Stomach smooth muscle (tissue), 2 donors: ENCODE measurements around the gene SCLY.
"Not testable (repeated sequence)": the region's sequence is repeated elsewhere in the genome, so short reads cannot be mapped to it uniquely, and the experiment has no call there.

Experiments used
- H3K27ac ChIP-seq: one replicate; pipeline ENCODE4 v1.7.0; 2013; ENCODE audit warnings: mild to moderate bottlenecking, low read length, inconsistent platforms
- H3K27me3 ChIP-seq, 2 donors: one replicate each; pipeline ENCODE4 v1.7.0; 2013; ENCODE audit warnings: low read length in 2 of 2; ENCODE audit not compliant: insufficient read depth in 2 of 2, control insufficient read depth in 1 of 2
- H3K36me3 ChIP-seq, 2 donors: one replicate each; pipeline ENCODE4 v1.7.0; 2013; ENCODE audit warnings: low read length in 2 of 2; ENCODE audit not compliant: control insufficient read depth in 2 of 2, insufficient read depth in 2 of 2
- H3K4me1 ChIP-seq: one replicate; pipeline ENCODE4 v1.7.0; 2013; ENCODE audit warnings: low read length; ENCODE audit not compliant: control insufficient read depth, insufficient read depth
- H3K4me3 ChIP-seq, 2 donors: one replicate each; pipeline ENCODE4 v1.7.0; 2013; ENCODE audit warnings: low read length in 2 of 2
- H3K9ac ChIP-seq, 2 donors: one replicate each; pipeline ENCODE4 v1.7.0; 2013; ENCODE audit warnings: low read length in 2 of 2, mild to moderate bottlenecking in 1 of 2
- H3K9me3 ChIP-seq, 2 donors: one replicate each; pipeline ENCODE4 v1.7.0; 2013; ENCODE audit warnings: low read length in 2 of 2; ENCODE audit not compliant: control insufficient read depth in 2 of 2
- donor health status: healthy.
- donor health status: Pancreatic carcinoma.

SCLY gene

DNA sequence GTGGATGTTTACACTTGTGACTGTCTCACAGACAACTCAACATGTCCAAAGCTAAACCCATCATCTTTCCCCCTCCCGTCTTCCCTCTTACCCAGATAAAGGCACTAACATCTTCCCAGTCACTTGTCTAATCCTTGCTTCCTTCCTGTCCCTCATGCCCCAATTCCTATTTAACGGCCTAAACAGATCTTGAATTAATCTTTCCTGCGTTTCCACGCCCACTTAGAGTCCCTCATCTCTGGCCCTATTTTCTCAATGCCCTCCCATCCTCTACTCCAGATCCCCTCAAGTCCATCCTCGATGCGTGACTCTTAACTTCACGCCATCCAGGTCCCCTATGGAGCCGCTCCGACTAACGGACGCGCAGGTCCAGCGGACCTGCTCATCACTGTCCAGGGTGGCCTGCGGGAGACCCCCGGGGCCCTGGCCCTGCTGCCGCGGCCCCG is 682 bp upstream of the SCLY start:
- H3K27me3 ChIP-seq = no peaks in the 10 kb centered on the region
- peak overlapping the region; percentile 94 to 96 for H3K9ac ChIP-seq
- peak overlapping the region; percentile 91 to 92 for H3K4me3 ChIP-seq
- peak overlapping the region; percentile 87 for H3K27ac ChIP-seq
- no peaks in the 10 kb centered on the region for H3K36me3 ChIP-seq
- peaks cover 16% of the 10 kb centered on the region for H3K4me1 ChIP-seq
- H3K9me3 ChIP-seq = no peaks in the 10 kb centered on the region

DNA sequence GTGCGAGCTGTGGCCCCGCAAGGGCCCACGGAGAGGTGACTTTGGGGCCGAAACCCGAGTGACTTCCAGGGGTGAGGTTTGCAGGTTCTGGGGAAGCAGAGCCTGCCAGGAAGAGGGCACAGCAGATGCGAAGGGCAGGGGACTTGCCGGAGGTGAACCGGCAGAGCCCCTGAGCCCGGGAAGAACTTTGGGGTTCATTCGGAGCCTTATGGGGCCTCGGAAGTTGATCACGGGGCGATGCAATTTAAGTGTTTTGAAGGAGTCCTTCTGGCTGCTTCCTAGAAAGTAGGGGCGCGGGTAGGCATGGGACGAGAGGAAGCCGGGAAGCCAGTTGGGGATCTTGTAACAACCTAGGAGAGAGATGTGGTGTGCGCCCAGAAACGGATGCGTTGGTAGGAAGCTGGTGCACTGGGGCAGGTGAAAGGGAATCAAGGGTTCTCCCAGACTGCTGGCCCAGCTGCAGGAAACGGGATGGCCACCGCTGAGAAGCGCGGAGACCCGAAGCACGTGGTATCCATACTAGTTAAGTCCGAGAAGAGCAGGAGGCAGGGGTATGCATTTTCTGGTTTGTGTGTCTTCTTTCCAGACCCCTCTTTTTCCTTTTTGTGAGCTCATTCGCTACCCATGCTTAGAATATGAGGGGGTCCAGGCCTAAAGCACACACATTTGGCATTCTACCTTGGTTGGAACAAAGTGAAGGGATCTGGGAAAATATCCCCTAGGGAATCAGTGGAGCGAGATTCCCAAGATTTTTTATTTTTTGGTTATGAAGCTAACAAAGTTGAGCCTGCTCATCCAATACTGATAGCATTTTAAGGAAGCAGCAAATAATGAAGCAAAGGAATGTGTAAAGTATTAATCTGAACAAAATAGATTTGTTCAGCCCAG is 758 bp downstream of the SCLY start:
- H3K4me3 ChIP-seq = peak overlapping the region; percentile 85 to 90
- H3K27ac ChIP-seq = peak overlapping the region; percentile 53
- H3K27me3 ChIP-seq = no peaks in the 10 kb centered on the region
- no peaks in the 10 kb centered on the region for H3K9me3 ChIP-seq
- peak overlapping the region; percentile 78 to 92 for H3K9ac ChIP-seq
- H3K4me1 ChIP-seq = peaks cover 16% of the 10 kb centered on the region
- peaks cover 3 to 4% of the 10 kb centered on the region in 2 donors for H3K36me3 ChIP-seq

DNA sequence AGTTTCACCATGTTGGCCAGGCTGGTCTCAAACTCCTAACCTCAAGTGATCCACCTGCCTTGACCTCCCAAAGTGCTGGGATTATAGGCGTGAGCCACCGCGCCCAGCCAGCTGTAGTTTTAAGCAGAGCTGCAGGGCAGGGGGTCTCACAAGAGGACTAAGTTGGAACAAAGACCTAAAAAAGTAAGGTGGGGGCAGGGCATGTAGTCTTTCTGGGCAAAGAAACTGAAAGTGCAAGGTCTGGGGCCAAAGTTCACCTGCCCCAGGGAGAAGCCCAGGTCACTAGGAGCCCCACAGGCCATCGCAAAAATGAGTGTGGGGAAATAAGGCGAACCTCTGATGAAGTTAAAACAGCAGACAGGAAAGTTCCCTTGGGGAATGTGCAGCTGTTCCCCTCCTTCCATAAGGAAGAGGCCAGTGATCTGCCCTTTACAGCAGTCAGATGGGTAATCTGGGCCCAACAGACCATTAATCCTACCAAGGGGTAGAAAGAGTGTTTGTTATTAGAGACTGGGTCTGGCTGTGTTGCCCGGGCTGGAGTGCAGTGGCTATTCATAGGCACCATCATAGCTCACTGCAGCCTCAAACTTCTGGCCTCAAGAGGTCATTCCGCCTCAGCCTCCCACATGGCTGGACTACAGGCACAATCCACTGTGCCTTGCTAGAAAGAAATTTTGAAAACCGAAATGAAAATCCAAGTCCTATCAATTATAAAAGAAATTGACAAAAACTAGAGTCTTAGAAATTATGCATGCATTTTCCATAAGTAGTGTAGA is 2.8 kb downstream of the SCLY start:
- peaks cover 10% of the 10 kb centered on the region in 2 donors for H3K36me3 ChIP-seq
- H3K27ac ChIP-seq = no peak overlapping the region
- no peaks in the 10 kb centered on the region for H3K9me3 ChIP-seq
- no peaks in the 10 kb centered on the region for H3K27me3 ChIP-seq
- no peak overlapping the region for H3K4me3 ChIP-seq
- peaks cover 16% of the 10 kb centered on the region for H3K4me1 ChIP-seq
- no peak overlapping the region for H3K9ac ChIP-seq

DNA sequence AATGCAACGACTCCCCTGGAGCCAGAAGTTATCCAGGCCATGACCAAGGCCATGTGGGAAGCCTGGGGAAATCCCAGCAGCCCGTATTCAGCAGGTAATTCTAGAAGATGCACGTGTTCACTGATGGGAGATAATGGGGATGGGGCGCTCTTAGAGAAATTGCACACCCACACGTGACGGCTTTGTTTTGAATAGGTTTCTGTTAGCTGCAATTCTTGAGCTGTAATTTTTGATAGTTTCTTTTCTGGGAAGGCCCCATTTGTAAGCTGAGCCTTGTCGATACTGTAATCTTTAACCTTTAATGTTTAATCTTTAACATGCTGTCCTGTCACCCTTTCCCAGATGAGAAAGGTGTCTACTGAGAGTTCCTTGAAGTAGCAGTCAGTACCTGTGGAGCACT is 3.6 kb downstream of the SCLY start:
- H3K9ac ChIP-seq = no peak overlapping the region
- no peaks in the 10 kb centered on the region for H3K9me3 ChIP-seq
- no peak overlapping the region for H3K27ac ChIP-seq
- peaks cover 16% of the 10 kb centered on the region for H3K4me1 ChIP-seq
- H3K36me3 ChIP-seq = peaks cover 13% of the 10 kb centered on the region in 2 donors
- H3K4me3 ChIP-seq = no peak overlapping the region
- H3K27me3 ChIP-seq = no peaks in the 10 kb centered on the region

DNA sequence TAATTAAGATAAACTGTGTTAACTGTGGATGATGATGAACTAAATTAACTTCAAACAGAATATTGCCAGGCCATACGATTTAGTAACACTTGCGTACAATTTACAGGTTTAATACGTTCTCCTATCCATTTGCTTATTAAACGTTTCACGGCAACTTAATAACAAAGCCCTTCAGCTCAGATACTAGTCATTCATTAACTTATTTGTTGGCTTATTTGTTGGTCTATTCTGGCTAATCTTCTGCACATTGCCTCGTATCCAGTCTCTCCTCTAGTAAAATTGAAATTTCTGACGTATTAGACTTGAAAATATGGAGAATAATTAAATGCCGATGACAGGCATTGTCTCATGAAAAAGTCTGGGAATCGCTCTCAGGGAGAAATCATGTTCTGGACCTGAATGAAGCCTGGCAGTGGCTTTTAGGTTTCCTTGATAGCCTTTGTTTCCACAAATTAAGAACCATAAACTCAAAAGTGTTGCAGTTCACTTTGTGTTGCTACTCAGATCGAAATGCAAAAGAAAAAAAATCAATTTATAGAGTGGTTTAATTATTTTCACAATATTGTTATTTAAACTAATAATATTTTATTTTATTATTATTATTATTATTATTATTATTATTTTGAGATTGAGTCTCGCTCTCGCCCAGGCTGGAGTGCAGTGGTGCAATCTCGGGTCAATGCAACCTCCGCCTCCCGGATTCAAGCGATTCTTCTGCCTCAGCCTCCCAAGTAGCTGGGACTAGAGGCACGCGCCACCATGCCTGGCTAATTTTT is 4.5 kb downstream of the SCLY start:
- no peak overlapping the region for H3K4me3 ChIP-seq
- H3K27ac ChIP-seq = no peak overlapping the region
- no peaks in the 10 kb centered on the region for H3K27me3 ChIP-seq
- H3K9me3 ChIP-seq = no peaks in the 10 kb centered on the region
- H3K4me1 ChIP-seq = peaks cover 8% of the 10 kb centered on the region
- H3K9ac ChIP-seq = no peak overlapping the region
- peaks cover 18% of the 10 kb centered on the region in 2 donors for H3K36me3 ChIP-seq

DNA sequence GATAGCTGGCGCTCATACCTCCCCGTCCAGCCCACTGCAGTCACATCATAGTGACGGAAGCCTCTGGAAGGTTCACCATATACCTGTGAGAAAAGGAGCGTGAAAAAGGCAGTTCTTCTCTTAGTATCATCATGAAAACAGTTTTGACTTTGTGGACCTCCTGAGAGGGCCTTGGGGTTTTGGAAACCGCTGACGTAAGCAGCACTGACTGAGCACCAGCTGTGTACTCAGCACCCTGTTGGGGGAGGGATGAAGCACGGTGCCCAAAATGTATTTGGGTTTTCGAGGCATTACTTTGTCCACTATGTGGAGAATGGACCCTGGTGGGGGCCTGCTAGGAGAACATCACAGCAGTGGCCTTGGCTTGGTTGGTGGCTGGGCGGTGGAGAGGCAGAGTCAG is 5.4 kb downstream of the SCLY start:
- H3K9ac ChIP-seq = no peak overlapping the region
- no peaks in the 10 kb centered on the region for H3K9me3 ChIP-seq
- no peak overlapping the region for H3K4me3 ChIP-seq
- no peak overlapping the region for H3K27ac ChIP-seq
- H3K27me3 ChIP-seq = no peaks in the 10 kb centered on the region
- H3K4me1 ChIP-seq = peaks cover 5% of the 10 kb centered on the region
- H3K36me3 ChIP-seq = peaks cover 18% of the 10 kb centered on the region in 2 donors

DNA sequence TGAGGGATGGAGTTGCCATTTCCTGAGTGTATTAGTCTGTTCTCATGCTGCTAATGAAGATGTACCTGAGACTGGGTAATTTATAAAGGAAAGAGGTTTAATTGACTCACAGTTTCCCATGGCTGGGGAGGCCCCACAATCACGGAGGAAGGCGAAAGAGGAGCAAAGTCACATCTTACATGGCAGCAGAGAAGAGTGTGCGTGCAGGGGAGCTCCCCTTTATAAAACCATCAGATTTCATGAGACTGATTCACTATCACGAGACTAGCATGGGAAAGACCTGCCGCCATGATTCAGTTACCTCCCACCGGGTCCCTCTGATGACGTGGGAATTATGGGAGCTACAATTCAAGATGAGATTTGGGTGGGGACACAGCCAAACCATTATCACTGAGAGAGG is 5.9 kb downstream of the SCLY start:
- H3K27me3 ChIP-seq, H3K4me1 ChIP-seq, H3K27ac ChIP-seq, H3K4me3 ChIP-seq, H3K9me3 ChIP-seq, H3K9ac ChIP-seq: not testable (repeated sequence)
- peaks cover 18 to 21% of the 10 kb centered on the region in 2 donors for H3K36me3 ChIP-seq

DNA sequence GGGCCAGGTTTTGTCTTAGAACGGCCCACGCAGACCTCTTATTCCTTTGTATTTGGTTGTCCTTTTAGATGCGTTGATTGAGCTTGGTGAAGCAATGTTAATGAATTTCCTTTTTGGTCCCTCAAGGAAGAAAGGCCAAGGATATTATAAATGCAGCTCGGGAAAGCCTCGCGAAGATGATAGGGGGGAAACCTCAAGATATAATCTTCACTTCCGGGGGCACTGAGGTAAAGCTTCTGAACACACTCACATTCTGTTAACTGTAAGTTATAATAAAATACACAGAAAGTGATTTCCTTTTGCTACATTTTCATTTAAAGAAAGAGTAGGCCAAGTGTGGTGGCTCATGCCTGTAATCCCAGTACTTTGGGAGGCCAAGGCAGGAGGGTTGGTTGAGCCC is 7.1 kb downstream of the SCLY start:
- no peaks in the 10 kb centered on the region for H3K9me3 ChIP-seq
- H3K27ac ChIP-seq = no peak overlapping the region
- H3K4me1 ChIP-seq = no peaks in the 10 kb centered on the region
- H3K9ac ChIP-seq = no peak overlapping the region
- no peak overlapping the region for H3K4me3 ChIP-seq
- peaks cover 21 to 23% of the 10 kb centered on the region in 2 donors for H3K36me3 ChIP-seq
- no peaks in the 10 kb centered on the region for H3K27me3 ChIP-seq

DNA sequence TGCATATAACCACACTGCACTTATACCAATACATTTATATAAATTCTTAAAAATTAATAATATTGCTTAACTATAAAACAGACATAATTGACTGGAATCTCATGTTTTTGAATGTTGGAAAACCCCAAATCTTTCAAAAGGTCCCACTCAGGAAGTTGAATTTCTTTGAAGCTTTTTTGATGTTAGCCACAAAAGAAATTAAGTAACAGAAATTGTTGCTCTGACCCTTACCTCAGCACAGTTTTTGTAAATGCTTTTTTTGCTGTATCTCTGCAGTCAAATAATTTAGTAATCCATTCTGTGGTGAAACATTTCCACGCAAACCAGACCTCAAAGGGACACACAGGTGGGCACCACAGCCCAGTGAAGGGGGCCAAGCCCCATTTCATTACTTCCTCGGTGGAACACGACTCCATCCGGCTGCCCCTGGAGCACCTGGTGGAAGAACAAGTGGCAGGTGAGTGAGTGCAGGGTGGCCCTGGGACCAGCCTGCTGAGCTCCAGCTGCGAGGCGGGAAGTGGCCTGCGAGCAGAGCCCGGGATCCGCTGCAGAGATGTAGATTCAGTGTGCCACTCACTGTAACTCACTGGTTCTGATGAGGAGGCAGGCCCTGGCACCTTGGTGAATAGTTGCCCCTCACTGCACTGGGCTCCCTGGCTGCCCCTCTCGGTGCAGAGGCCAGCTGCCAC is 8.4 kb downstream of the SCLY start:
- Histone ChIP-seq H3K9me3 (no peaks in the 10 kb centered on the region), H3K27ac (no peak overlapping the region), H3K27me3 (no peaks in the 10 kb centered on the region), H3K4me3 (no peak overlapping the region), H3K9ac (no peak overlapping the region), H3K4me1 (no peaks in the 10 kb centered on the region), H3K36me3 (peaks cover 21 to 23% of the 10 kb centered on the region in 2 donors)

DNA sequence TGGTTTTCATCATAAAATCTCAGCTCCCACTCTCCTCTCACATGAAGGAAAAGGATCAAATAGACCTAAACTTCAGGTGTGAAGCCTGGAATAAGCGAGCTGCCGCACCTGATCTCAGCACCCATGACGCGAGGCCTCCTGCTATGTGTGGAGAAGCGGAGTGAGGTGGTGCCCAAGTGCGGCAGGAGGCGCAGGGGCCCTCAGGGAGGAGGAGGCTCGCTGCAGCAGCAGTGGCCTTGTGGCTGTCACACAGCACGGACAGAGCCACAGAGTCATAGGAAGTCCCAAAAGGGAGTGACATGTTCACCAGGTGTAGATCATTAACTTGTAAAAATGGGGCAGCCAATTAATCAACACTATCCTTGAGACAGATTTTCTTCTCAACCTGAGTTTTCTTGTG is 9.1 kb downstream of the SCLY start:
- H3K9ac ChIP-seq = no peak overlapping the region
- H3K4me1 ChIP-seq = no peaks in the 10 kb centered on the region
- H3K27ac ChIP-seq = no peak overlapping the region
- no peak overlapping the region for H3K4me3 ChIP-seq
- no peaks in the 10 kb centered on the region for H3K27me3 ChIP-seq
- peaks cover 21 to 23% of the 10 kb centered on the region in 2 donors for H3K36me3 ChIP-seq
- no peaks in the 10 kb centered on the region for H3K9me3 ChIP-seq
